Measurements from ENCODE around the gene EFNB1.

EFNB1 gene

DNA sequence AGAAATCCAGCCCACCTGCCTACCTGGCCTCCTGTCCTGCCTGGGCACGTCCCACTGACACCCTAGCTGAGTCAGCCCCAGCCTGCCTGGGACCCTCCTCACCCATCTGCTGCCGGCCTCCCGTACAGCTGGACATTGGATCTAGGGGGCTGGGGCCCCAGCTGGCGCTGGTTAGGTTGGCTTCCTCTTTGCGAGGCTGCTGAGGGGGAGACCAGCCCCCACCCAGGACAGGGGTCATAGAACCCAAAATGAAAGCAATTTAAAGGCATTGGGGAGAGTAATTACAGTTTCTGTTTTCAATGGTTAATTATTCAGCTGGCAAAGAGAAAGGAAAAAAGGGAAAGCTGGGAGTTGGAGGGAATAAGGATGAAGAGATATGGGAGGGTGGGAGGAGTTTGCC lies 15.8 kb downstream of the EFNB1 start:
- no peak for DNase-seq (ENCODE audit: low read depth)

DNA sequence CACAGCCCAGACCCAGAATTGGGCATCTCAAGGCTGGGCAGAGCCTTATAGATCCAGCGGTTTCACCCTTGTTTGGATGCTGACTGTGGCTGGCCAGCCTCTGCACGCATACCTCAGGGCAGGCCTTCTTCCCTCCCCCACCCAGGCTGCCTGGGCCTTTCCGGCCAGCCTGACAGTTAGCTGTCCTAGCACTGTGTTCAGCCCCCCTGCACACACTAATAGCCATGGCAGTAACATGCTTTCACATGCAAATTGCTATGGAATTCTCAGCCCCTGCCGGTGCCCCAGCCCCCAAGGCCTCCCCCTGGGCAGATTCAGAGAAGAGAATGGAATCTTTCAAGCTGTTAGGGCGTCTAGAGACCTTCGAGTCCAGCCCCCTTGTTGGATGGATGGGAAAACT lies 17.7 kb downstream of the EFNB1 start:
- no peak for DNase-seq (ENCODE audit: low read depth)

GRCh38 chrX:68847172-68847571 lies 18.4 kb downstream of the EFNB1 start:
- no peak for DNase-seq (ENCODE audit: low read depth)

DNA sequence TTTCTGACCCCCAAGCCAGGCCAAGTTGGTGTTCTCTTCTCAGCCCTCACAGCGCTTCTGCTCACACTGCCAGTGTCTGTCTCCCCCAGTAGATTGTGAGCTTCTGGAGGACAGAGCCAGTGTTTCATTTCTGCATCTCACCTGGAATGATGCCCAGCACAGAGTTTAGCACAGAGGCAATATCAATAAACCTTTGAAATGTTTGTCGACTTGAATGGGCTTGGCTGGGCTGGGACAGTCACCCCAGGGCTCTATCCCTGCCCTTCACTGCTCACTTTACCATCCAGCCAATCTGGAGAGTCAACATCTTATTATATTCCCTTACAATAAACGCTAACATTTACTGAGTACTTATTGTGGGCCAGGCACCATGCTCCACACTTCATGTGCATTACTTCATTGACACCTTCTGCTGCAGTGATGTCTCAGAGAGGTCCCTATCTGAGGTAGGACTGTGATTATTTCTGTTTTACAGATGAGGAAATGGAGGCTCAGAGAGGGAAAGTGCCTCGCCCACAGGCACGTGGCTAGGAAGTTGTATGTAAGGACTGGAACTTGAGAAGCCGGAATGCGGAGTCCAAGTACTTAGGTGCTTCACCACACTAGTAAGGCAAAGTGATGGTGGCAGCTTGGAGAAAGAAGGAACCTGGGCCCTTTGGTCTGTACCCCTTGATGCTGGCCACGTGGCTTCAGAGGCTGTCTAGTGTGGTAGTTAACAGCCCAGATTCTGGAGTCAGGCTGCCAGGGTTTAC lies 19.5 kb downstream of the EFNB1 start:
- no peak for DNase-seq (ENCODE audit: low read depth)

DNA sequence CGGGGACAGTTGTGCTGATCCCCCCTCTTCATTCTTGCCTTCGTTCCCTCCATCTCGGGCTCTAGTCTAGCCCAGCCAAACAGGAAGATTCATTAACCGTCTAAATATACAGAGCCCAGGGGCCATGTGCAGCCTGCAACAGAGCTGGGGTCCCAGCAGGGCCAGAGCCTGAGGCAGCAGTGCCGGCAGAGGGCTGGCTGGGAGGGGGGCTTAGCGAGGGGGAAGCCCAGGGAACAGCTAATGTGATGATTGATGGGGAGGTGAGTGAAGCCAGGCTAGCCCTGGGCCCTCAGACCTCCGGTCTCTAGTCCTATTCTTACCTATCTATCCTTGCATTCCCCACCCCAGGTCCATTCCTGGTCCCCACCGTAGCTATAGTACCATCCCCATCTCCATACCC lies 22.3 kb downstream of the EFNB1 start:
- no peak for DNase-seq (ENCODE audit: low read depth)

GRCh38 chrX:68852046-68852445 lies 23.2 kb downstream of the EFNB1 start:
- DNase-seq (ENCODE audit: low read depth): no peak

DNA sequence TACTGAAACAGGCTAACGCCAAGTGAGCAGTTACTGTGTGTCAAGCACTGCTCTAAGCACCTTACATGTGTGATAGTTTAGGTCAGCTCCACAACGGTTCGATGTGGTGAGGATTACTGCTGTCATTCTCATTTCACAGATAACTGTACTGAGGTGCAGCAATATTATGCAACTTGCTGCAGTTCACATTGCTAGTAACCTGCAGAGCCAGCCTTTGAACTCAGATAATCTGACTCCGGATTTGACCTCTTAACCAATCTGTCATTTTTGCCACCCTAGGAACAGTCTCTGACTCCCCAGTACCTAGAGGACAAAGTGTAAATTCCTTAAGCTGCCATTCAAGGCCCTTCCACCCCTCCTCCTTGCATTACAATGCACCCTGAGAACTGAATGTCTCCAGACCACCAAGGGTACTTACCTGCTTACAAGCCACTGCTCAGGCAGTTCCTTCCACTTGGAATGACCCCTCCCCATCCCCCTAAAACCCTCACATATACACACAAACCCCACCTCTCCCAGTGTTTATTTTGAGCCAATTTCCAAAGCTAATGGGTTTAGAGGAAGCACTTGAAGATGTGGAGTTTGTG lies 24.9 kb downstream of the EFNB1 start:
- DNase-seq (ENCODE audit: low read depth): no peak

- DNase-seq (ENCODE audit: low read depth): no peak
Observed at GRCh38 chrX:68865300-68865699, 36.5 kb downstream of the EFNB1 start.

- no peak for DNase-seq (ENCODE audit: low read depth)
Observed at GRCh38 chrX:68865926-68866325, 37.1 kb downstream of the EFNB1 start.

- DNase-seq (ENCODE audit: low read depth): no peak
Observed at GRCh38 chrX:68867458-68868112, 38.8 kb downstream of the EFNB1 start.

DNA sequence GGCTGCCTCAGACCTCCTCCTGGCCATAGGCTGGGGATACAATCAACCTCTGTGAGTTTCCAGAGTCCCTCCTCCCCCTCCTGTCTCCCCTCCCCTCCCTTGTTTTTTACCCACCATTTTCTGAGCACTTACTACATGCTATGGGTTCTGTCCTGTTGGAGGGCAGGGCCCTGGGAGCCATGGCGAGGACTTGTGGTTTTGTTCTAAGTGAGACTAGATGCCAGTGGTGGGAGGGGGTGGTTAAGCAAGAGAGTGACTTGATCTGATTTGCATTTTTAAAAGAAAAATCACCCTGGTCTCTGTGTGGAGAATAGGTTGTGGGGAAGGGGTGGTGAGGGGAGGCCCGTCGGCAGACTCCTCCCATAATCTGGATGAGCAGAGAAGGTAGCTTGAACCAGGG lies 39.5 kb downstream of the EFNB1 start:
- no peak for DNase-seq (ENCODE audit: low read depth)

GRCh38 chrX:68868902-68869800 lies 40.3 kb downstream of the EFNB1 start:
- no peak for DNase-seq (ENCODE audit: low read depth)

DNA sequence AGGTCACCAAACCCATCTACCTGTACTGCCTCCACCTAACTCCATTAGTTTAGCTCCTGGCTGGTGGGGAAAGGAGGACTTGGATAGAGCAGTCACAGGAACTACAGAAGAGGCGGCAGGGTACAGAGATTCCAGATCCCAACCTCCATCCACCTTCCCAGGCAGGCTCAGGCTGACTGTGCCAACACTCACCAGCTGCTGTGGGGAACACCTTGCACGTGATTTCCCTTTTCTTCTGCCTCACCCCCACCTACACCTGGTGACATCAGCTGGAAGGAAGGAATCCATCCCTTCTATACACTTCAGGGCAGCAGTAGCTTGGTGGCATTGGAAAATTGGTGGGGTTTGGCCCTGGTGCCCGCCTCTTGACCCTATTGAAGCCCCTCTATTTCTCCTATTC lies 41.5 kb downstream of the EFNB1 start:
- no peak for DNase-seq (ENCODE audit: low read depth)

GRCh38 chrX:68872171-68872570 lies 43.4 kb downstream of the EFNB1 start:
- no peak for DNase-seq (ENCODE audit: low read depth)

DNA sequence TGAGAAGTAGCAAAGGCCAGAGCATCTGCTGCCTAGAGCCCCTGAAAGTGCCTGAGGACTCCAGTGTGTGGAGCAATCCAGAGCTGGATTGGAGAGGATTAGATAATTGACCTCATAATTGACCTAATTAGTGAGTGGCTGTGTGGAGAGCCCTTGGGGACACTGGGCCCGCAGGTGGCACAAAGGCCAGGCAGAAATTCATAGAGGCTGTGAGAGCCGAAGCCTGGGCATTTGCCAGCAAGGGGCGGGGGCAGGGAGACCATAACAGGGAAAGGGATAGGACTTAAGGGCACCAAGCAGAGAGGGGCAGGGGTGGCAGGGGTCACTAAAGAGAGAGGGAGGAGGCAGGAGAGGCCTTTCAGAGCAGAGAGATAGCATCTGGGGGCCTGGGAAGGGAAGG lies 45.3 kb downstream of the EFNB1 start:
- no peak for DNase-seq (ENCODE audit: low read depth)

- no peak for DNase-seq (ENCODE audit: low read depth)
Observed at GRCh38 chrX:68876731-68877130, 47.9 kb downstream of the EFNB1 start.

DNA sequence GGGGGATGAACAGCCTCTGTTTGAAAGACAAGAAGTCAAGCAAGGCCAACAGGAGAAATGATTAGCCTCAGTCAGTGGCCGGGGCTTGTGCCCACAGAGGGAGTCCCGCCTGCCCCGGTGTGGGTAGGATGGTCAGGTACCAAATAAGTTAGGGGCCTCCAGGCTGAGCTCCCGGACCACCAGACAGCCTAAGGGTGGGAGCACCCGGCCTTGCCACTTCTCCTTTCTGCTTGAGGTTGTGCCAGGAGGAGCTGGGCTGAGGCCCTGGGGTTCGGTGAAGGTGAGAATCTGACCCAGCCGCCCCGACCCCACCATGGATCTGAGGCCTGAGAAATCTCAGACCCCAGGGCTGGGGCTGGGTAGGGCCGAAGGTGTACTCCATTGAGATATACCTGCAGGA lies 48.8 kb downstream of the EFNB1 start:
- no peak for DNase-seq (ENCODE audit: low read depth)

GRCh38 chrX:68878977-68879645 lies 50.3 kb downstream of the EFNB1 start:
- DNase-seq (ENCODE audit: low read depth): no peak

DNA sequence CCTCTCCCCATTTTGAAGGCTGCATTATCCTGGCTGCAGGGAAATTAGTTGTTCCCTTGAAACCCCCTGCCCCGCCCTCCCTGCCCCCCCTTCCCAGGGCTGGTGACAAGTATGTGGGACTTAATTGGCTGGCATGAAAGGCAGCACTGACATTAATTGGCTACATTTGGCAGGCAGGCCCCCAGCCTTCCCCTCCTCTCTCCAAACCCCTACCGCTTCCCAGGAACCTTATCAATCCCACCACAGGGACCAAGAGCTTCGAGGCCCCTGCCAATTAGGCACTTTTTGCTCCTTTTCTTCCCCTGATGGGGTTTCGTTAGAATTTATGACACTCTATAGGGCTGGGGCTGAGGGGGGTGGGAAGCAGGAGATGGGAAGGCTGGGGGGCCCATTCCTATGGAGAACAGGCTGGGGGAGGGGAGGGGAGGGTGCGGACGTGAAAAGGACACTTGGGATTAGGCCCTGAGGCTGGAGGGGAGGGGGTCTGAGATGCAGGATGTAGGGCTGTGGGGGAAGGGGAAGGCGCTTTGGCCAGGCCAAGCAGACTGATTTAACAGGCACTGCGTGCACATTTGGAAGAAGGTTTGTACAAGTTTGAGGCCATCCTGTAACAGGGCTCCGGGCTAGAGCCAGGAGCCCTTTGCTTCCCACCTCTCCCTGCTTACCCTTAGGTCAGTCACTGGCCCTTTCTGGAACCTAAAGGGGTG lies 52.2 kb downstream of the EFNB1 start:
- DNase-seq (ENCODE audit: low read depth): no peak

DNA sequence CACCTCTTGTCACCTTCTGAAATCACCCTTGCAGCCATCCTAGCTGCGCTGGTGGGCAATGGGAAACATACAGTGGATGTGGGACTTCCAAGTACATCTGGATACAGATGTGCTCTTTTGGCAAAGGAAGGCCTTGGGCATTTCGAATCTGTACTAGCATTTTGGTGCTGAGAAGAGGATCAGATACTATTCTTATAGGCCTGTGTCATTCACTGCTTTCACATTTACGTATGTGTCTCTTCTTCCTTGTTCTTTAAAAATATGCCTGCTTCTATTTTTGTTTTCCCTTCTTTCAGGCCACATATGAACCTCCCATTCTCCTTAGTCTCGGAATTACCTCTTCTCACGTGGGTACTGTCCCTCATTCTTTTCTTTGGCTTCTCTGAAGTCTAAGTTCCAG lies 53.1 kb downstream of the EFNB1 start:
- no peak for DNase-seq (ENCODE audit: low read depth)

DNA sequence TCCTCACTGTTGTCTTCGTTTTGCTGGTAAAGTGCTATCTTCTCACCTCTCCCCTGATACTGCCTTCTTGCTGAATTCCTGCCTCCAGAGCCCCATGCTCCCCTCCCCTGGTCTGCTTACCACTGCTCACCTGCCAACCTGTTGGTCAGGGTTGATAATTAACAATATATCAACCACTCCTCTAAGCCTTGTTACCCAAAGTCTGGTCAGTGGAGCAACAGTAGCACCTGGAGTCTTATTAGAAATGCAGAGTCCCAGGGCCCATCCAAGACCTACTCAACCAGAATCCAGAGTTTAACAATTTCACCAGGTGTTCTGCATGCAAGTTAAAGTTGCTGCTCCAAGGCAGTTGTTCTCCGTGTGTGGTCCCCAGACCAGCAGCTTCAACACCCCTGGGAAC lies 55.0 kb downstream of the EFNB1 start:
- no peak for DNase-seq (ENCODE audit: low read depth)
